HepG2 (cell line): Measurements from ENCODE around the gene STRA6.

Experiments
- EZH2 ChIP-seq: conservative IDR thresholded peaks from 2 replicates; pipeline ENCODE4 v1.6.1; 2012; ENCODE audit warnings: mild to moderate bottlenecking, low read depth, low read length, moderate library complexity
- GABPB1 ChIP-seq: IDR thresholded peaks from 2 replicates; pipeline ENCODE4 v1.6.1; 2016; ENCODE audit warnings: mild to moderate bottlenecking, missing genetic modification reagents, moderate library complexity, missing compliant biosample characterization
- ZNF577 ChIP-seq: sonication (generic); formaldehyde crosslinking; IDR thresholded peaks from 2 replicates; pipeline ENCODE4 v1.4.0; 2020; ENCODE audit warnings: mild to moderate bottlenecking, low read depth, missing genetic modification reagents, borderline replicate concordance
- TF ChIP-seq, protein P1 (sequence below): sonication (generic); formaldehyde crosslinking; IDR thresholded peaks from 2 replicates; pipeline ENCODE4 v1.4.0; 2020; ENCODE audit warnings: mild to moderate bottlenecking, missing genetic modification reagents
- TF ChIP-seq, protein P2 (sequence below): sonication (generic); formaldehyde crosslinking; IDR thresholded peaks from 2 replicates; pipeline ENCODE4 v1.4.0; 2020; ENCODE audit warnings: mild to moderate bottlenecking, missing genetic modification reagents, borderline replicate concordance
- TF ChIP-seq, protein P3 (sequence below): sonication (generic); formaldehyde crosslinking; IDR thresholded peaks from 2 replicates; pipeline ENCODE4 v1.5.1; 2020; ENCODE audit warnings: mild to moderate bottlenecking, moderate library complexity, missing genetic modification reagents

DNA sequence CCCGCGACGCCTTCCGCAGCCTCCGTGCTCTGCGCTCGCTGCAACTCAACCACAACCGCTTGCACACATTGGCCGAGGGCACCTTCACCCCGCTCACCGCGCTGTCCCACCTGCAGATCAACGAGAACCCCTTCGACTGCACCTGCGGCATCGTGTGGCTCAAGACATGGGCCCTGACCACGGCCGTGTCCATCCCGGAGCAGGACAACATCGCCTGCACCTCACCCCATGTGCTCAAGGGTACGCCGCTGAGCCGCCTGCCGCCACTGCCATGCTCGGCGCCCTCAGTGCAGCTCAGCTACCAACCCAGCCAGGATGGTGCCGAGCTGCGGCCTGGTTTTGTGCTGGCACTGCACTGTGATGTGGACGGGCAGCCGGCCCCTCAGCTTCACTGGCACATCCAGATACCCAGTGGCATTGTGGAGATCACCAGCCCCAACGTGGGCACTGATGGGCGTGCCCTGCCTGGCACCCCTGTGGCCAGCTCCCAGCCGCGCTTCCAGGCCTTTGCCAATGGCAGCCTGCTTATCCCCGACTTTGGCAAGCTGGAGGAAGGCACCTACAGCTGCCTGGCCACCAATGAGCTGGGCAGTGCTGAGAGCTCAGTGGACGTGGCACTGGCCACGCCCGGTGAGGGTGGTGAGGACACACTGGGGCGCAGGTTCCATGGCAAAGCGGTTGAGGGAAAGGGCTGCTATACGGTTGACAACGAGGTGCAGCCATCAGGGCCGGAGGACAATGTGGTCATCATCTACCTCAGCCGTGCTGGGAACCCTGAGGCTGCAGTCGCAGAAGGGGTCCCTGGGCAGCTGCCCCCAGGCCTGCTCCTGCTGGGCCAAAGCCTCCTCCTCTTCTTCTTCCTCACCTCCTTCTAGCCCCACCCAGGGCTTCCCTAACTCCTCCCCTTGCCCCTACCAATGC lies 27.1 kb downstream of the STRA6 start:
- TF ChIP-seq GABPB1 (CRISPR knock-in tag) (no peak), ZNF577 (CRISPR knock-in tag) (no peak), EZH2 (no peak)
- TF ChIP-seq, protein P1, sequence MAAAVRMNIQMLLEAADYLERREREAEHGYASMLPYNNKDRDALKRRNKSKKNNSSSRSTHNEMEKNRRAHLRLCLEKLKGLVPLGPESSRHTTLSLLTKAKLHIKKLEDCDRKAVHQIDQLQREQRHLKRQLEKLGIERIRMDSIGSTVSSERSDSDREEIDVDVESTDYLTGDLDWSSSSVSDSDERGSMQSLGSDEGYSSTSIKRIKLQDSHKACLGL (CRISPR knock-in tag) = no peak
- TF ChIP-seq, protein P2, sequence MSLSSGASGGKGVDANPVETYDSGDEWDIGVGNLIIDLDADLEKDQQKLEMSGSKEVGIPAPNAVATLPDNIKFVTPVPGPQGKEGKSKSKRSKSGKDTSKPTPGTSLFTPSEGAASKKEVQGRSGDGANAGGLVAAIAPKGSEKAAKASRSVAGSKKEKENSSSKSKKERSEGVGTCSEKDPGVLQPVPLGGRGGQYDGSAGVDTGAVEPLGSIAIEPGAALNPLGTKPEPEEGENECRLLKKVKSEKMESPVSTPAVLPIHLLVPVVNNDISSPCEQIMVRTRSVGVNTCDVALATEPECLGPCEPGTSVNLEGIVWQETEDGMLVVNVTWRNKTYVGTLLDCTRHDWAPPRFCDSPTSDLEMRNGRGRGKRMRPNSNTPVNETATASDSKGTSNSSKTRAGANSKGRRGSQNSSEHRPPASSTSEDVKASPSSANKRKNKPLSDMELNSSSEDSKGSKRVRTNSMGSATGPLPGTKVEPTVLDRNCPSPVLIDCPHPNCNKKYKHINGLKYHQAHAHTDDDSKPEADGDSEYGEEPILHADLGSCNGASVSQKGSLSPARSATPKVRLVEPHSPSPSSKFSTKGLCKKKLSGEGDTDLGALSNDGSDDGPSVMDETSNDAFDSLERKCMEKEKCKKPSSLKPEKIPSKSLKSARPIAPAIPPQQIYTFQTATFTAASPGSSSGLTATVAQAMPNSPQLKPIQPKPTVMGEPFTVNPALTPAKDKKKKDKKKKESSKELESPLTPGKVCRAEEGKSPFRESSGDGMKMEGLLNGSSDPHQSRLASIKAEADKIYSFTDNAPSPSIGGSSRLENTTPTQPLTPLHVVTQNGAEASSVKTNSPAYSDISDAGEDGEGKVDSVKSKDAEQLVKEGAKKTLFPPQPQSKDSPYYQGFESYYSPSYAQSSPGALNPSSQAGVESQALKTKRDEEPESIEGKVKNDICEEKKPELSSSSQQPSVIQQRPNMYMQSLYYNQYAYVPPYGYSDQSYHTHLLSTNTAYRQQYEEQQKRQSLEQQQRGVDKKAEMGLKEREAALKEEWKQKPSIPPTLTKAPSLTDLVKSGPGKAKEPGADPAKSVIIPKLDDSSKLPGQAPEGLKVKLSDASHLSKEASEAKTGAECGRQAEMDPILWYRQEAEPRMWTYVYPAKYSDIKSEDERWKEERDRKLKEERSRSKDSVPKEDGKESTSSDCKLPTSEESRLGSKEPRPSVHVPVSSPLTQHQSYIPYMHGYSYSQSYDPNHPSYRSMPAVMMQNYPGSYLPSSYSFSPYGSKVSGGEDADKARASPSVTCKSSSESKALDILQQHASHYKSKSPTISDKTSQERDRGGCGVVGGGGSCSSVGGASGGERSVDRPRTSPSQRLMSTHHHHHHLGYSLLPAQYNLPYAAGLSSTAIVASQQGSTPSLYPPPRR (CRISPR knock-in tag) = no peak
- TF ChIP-seq, protein P3, sequence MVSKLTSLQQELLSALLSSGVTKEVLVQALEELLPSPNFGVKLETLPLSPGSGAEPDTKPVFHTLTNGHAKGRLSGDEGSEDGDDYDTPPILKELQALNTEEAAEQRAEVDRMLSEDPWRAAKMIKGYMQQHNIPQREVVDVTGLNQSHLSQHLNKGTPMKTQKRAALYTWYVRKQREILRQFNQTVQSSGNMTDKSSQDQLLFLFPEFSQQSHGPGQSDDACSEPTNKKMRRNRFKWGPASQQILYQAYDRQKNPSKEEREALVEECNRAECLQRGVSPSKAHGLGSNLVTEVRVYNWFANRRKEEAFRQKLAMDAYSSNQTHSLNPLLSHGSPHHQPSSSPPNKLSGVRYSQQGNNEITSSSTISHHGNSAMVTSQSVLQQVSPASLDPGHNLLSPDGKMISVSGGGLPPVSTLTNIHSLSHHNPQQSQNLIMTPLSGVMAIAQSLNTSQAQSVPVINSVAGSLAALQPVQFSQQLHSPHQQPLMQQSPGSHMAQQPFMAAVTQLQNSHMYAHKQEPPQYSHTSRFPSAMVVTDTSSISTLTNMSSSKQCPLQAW (CRISPR knock-in tag) = no peak
